Loucy (cell line): ENCODE measurements around the gene STAB2.

Experiments used
- H2AFZ ChIP-seq: fragments of 200-600 bp; sonication (generic); 2 replicates; pipeline ENCODE4 v1.6.0; 2016; ENCODE audit warnings: antibody characterized with exemption, mild to moderate bottlenecking, low read length, moderate library complexity
- H3F3A ChIP-seq: fragments of 200-600 bp; 2 replicates; pipeline ENCODE4 v1.6.0; 2016; ENCODE audit warnings: antibody characterized with exemption, low read depth, mild to moderate bottlenecking
- H3K27me3 ChIP-seq: fragments of 200-600 bp; sonication (generic); 2 replicates; pipeline ENCODE4 v1.6.1; 2014; ENCODE audit warnings: low read length, mild to moderate bottlenecking; ENCODE audit not compliant: insufficient read depth, poor library complexity, severe bottlenecking
- H3K36me3 ChIP-seq: fragments of 200-600 bp; sonication (generic); 2 replicates; pipeline ENCODE4 v1.6.1; 2016; ENCODE audit warnings: low read length; ENCODE audit not compliant: insufficient read depth
- H3K4me1 ChIP-seq: fragments of 200-600 bp; sonication (generic); 2 replicates; pipeline ENCODE4 v1.5.1; 2014; ENCODE audit warnings: low read length, mild to moderate bottlenecking; ENCODE audit not compliant: insufficient read depth, poor library complexity, severe bottlenecking
- H3K4me2 ChIP-seq: fragments of 200-600 bp; sonication (generic); 2 replicates; pipeline ENCODE4 v1.6.0; 2014; ENCODE audit warnings: antibody characterized with exemption, low read length, low read depth, mild to moderate bottlenecking; ENCODE audit not compliant: poor library complexity, severe bottlenecking
- H3K4me3 ChIP-seq: fragments of 200-600 bp; sonication (generic); 2 replicates; pipeline ENCODE4 v1.5.1; 2014; ENCODE audit warnings: low read length, mild to moderate bottlenecking, mixed read lengths; ENCODE audit not compliant: poor library complexity, severe bottlenecking
- H3K79me2 ChIP-seq: fragments of 200-600 bp; sonication (generic); 2 replicates; pipeline ENCODE4 v1.6.1; 2014; ENCODE audit warnings: low read length; ENCODE audit not compliant: insufficient read depth
- H3K9ac ChIP-seq: fragments of 200-600 bp; sonication (generic); 2 replicates; pipeline ENCODE4 v1.6.0; 2014; ENCODE audit warnings: mild to moderate bottlenecking, low read depth, low read length, moderate library complexity; ENCODE audit not compliant: poor library complexity, severe bottlenecking
- H3K9me2 ChIP-seq: fragments of 200-600 bp; sonication (generic); replicated peaks from 2 replicates; pipeline ENCODE4 v1.6.1; 2016; ENCODE audit warnings: low read depth, low read length, mixed read lengths
- H3K9me3 ChIP-seq: fragments of 200-600 bp; sonication (generic); 2 replicates; pipeline ENCODE4 v1.6.1; 2014; ENCODE audit warnings: mild to moderate bottlenecking, antibody characterized with exemption, low read length, low read depth; ENCODE audit not compliant: insufficient read depth
- H4K20me1 ChIP-seq: fragments of 200-600 bp; sonication (generic); 2 replicates; pipeline ENCODE4 v1.6.0; 2014; ENCODE audit warnings: antibody characterized with exemption, low read length, mild to moderate bottlenecking; ENCODE audit not compliant: insufficient read depth, poor library complexity, severe bottlenecking
- CTCF ChIP-seq: fragments of 200-600 bp; sonication (generic); conservative IDR thresholded peaks from 2 replicates; pipeline ENCODE4 v1.5.1; 2014; ENCODE audit warnings: mild to moderate bottlenecking, antibody characterized with exemption, low read length
- EZH2phosphoT487 ChIP-seq: fragments of 200-600 bp; IDR thresholded peaks from 2 replicates; pipeline ENCODE4 v1.6.1; 2018; ENCODE audit warnings: antibody characterized with exemption, mild to moderate bottlenecking, moderate library complexity, borderline replicate concordance

STAB2 gene

GRCh38 chr12:103715494-103715893, 128.4 kb downstream of the STAB2 start:
- Histone ChIP-seq H3K9me3 (no peaks in the 10 kb centered on the region), H3K36me3 (no peaks in the 10 kb centered on the region), H3F3A (no peaks in the 10 kb centered on the region), H3K4me1 (no peaks in the 10 kb centered on the region), H4K20me1 (no peaks in the 10 kb centered on the region), H3K27me3 (no peaks in the 10 kb centered on the region), H2AFZ (no peak overlapping the region), H3K9ac (no peak overlapping the region), H3K4me3 (no peak overlapping the region), H3K79me2 (no peaks in the 10 kb centered on the region), H3K4me2 (no peak overlapping the region), H3K9me2 (no peaks in the 10 kb centered on the region)
- TF ChIP-seq CTCF (no peak), EZH2phosphoT487 (no peak)

- no peak overlapping the region for H3K4me2 ChIP-seq
- no peaks in the 10 kb centered on the region for H3K79me2 ChIP-seq
- H2AFZ ChIP-seq = no peak overlapping the region
- no peaks in the 10 kb centered on the region for H3K36me3 ChIP-seq
- no peaks in the 10 kb centered on the region for H3F3A ChIP-seq
- TF ChIP-seq CTCF (no peak), EZH2phosphoT487 (no peak)
- no peaks in the 10 kb centered on the region for H3K27me3 ChIP-seq
- H4K20me1 ChIP-seq = no peaks in the 10 kb centered on the region
- no peak overlapping the region for H3K9ac ChIP-seq
- no peaks in the 10 kb centered on the region for H3K9me2 ChIP-seq
- H3K9me3 ChIP-seq = no peaks in the 10 kb centered on the region
- H3K4me1 ChIP-seq = no peaks in the 10 kb centered on the region
- no peak overlapping the region for H3K4me3 ChIP-seq
Measured at GRCh38 chr12:103716517-103717196, 129.6 kb downstream of the STAB2 start.

- Histone ChIP-seq H3K9me3 (no peaks in the 10 kb centered on the region), H2AFZ (no peak overlapping the region), H3K27me3 (no peaks in the 10 kb centered on the region), H3K4me2 (no peak overlapping the region), H4K20me1 (no peaks in the 10 kb centered on the region), H3K79me2 (no peaks in the 10 kb centered on the region), H3K4me3 (no peak overlapping the region), H3K9me2 (no peaks in the 10 kb centered on the region), H3K4me1 (no peaks in the 10 kb centered on the region), H3F3A (no peaks in the 10 kb centered on the region), H3K36me3 (no peaks in the 10 kb centered on the region), H3K9ac (no peak overlapping the region)
- TF ChIP-seq EZH2phosphoT487 (no peak), CTCF (no peak)
Measured at GRCh38 chr12:103725398-103725797, 138.3 kb downstream of the STAB2 start.
